ENCODE measurements around the gene CTNNA3.

CTNNA3 gene

GRCh38 chr10:66782776-66783175 is 913.2 kb downstream of the CTNNA3 start:
- no peak for DNase-seq (ENCODE audit: extremely low read depth in 1 of 2, low read depth in 1 of 2)

GRCh38 chr10:66782144-66782543 is 913.9 kb downstream of the CTNNA3 start:
- no peak for DNase-seq (ENCODE audit: extremely low read depth in 1 of 2, low read depth in 1 of 2)

- no peak for DNase-seq (ENCODE audit: extremely low read depth in 1 of 2, low read depth in 1 of 2)
Observed at GRCh38 chr10:66780796-66781195, 915.2 kb downstream of the CTNNA3 start.

- DNase-seq (ENCODE audit: extremely low read depth in 1 of 2, low read depth in 1 of 2): no peak
Observed at GRCh38 chr10:66778351-66778750, 917.6 kb downstream of the CTNNA3 start.

GRCh38 chr10:66777665-66778064 is 918.3 kb downstream of the CTNNA3 start:
- DNase-seq (ENCODE audit: extremely low read depth in 1 of 2, low read depth in 1 of 2): no peak

GRCh38 chr10:66773472-66773817 is 922.5 kb downstream of the CTNNA3 start:
- DNase-seq (ENCODE audit: extremely low read depth in 1 of 2, low read depth in 1 of 2): no peak

- no peak for DNase-seq (ENCODE audit: extremely low read depth in 1 of 2, low read depth in 1 of 2)
Observed at GRCh38 chr10:66772548-66773471, 923.2 kb downstream of the CTNNA3 start.

GRCh38 chr10:66767707-66768106 is 928.3 kb downstream of the CTNNA3 start:
- no peak for DNase-seq (ENCODE audit: extremely low read depth in 1 of 2, low read depth in 1 of 2)

GRCh38 chr10:66762218-66762729 is 933.7 kb downstream of the CTNNA3 start:
- DNase-seq (ENCODE audit: extremely low read depth in 1 of 2, low read depth in 1 of 2): no peak

- DNase-seq (ENCODE audit: extremely low read depth in 1 of 2, low read depth in 1 of 2): no peak
Observed at GRCh38 chr10:66760941-66761340, 935.1 kb downstream of the CTNNA3 start.

GRCh38 chr10:66755474-66755873 is 940.5 kb downstream of the CTNNA3 start:
- DNase-seq (ENCODE audit: extremely low read depth in 1 of 2, low read depth in 1 of 2): no peak

- DNase-seq (ENCODE audit: extremely low read depth in 1 of 2, low read depth in 1 of 2): no peak
Observed at GRCh38 chr10:66752714-66753113, 943.3 kb downstream of the CTNNA3 start.

- DNase-seq (ENCODE audit: extremely low read depth in 1 of 2, low read depth in 1 of 2): no peak
Observed at GRCh38 chr10:66748217-66748616, 947.8 kb downstream of the CTNNA3 start.

- no peak for DNase-seq (ENCODE audit: extremely low read depth in 1 of 2, low read depth in 1 of 2)
Observed at GRCh38 chr10:66747451-66747850, 948.5 kb downstream of the CTNNA3 start.

GRCh38 chr10:66746711-66747110 is 949.3 kb downstream of the CTNNA3 start:
- DNase-seq (ENCODE audit: extremely low read depth in 1 of 2, low read depth in 1 of 2): no peak

GRCh38 chr10:66746246-66746645 is 949.7 kb downstream of the CTNNA3 start:
- no peak for DNase-seq (ENCODE audit: extremely low read depth in 1 of 2, low read depth in 1 of 2)

- no peak for DNase-seq (ENCODE audit: extremely low read depth in 1 of 2, low read depth in 1 of 2)
Observed at GRCh38 chr10:66744915-66745314, 951.1 kb downstream of the CTNNA3 start.

GRCh38 chr10:66737241-66737640 is 958.8 kb downstream of the CTNNA3 start:
- no peak for DNase-seq (ENCODE audit: extremely low read depth in 1 of 2, low read depth in 1 of 2)

GRCh38 chr10:66723608-66724400 is 972.2 kb downstream of the CTNNA3 start:
- DNase-seq (ENCODE audit: extremely low read depth in 1 of 2, low read depth in 1 of 2): no peak

GRCh38 chr10:66719483-66719882 is 976.5 kb downstream of the CTNNA3 start:
- no peak for DNase-seq (ENCODE audit: extremely low read depth in 1 of 2, low read depth in 1 of 2)

- no peak for DNase-seq (ENCODE audit: extremely low read depth in 1 of 2, low read depth in 1 of 2)
Observed at GRCh38 chr10:66717231-66717981, 978.6 kb downstream of the CTNNA3 start.

Data from stimulated activated CD8-positive, alpha-beta memory T cell treated with anti-CD3 and anti-CD28 coated beads, Interleukin-7, amount 100 ng/mL, for 48 hours (primary cell).